Measurements from ENCODE around the gene RNF186.

RNF186 gene

DNA sequence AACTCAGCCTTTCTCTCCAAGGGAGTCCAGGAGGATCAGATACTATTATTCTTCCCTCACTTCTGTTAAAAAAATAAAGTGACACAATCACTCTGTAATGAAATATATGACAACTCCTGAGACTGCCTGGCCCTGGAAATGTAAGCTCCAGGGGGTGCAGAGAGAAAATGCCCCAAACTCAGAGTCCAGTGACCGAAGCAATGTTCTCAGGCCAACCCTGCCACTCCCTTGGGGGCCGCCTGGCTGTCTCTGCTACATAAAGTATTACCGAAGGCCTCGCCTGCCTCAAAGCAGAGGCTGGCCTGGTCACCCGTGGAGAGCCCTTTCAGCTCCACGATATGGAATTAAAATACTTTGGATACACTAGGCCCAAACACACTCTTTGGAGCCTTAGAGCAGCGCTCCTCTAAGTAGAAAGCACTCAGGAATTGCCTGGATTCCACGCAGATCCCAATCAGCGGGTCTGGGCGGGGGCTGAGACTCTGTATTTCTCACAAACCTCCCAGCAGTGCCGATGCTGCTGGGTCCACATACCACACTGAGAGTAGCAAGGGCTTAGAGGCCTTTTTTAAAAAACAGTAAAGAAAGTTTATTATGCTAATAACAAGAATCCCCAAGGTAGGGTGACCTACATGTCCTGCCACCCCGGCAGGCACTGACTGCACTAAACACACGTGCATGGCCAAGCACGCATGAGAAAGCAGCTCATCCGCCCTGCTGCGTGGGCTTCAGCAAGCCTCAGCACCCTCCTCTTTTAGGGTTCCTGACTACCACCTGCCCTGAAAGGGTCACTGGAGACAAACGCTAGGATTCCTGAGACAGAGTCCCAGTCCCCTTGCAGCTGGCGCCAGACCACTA is 46.5 kb downstream of the RNF186 start:
- in situ Hi-C loops (cut with HindIII; ENCODE audit: low sequenced_read_pairs): no loop called here

DNA sequence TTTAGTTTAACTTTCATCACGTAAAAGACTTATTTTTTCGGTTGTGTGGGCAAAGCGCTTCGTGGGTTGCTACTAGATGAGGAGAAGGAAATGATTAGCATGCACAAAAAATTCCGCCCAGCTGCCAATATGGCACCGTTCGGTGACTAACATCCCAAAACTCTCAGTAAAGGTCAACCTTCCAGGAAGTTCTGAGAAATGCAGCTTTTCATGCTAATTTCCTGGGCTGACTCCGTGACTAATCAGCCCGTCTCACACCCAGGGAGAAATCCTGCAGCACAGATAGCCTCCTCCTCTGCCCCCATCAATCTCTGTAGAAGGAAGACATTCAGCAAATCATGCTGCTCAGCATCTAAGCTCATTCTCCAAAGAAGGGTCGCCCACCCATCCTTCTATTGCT is 49.5 kb downstream of the RNF186 start:
- in situ Hi-C loops (cut with HindIII; ENCODE audit: low sequenced_read_pairs): no loop called here

DNA sequence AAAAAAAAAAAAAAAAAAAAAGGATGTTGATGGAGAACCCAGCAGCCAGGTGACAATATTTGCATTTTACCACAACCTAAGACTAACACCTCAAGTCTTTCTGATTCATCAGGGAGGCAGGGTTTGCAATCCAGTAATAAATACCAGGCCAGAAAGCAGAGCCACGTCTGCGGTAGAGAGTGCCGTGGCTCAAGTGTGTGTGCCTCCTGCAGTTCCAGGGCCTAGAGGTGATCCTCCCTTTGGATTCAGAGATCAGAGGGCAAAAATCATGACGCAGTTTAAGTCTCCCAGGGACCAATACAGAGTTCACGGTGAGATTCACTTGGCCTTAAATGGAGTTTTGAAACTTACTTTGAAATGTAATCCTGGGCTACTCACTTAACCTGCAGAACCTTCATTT is 50.2 kb downstream of the RNF186 start:
- in situ Hi-C loops (cut with HindIII; ENCODE audit: low sequenced_read_pairs): loop anchor here (5.0 kb wide), 2 partner anchors 87 to 98 kb away; no protein-coding TSS in a partner anchor

All from endothelial cell of hepatic sinusoid (primary cell).